Measurements from ENCODE around the gene SSBP2. TPM values are rescaled to one million over a fixed set of nuclear protein-coding genes. Genes with fewer than 3 reads are reported as not detected.

Gene SSBP2
- total and polyA plus RNA-seq, 2 of the 8 experiments (the other 6 are each of a cell fraction or from before 2014, with no cell fraction given): 21.5 to 36.2 TPM

DNA sequence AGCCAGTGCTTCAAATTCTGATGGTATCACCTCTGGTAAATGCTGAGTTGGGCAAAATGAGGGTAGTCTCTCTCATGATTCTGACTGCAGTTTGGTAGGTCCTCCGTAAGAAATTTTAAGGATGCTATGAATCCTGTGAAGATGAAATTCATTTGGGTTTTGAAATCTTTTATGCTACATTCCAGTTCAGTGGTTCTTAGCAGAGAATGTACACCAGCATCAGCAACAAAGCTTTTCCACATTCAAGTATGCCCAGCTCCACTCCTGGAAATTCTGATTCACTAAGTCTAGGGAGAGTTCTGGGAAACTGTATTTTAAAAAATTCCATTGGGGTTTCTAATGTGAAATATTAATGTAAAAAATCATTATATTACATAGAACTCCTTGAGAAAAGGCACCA is 323.3 kb downstream of the SSBP2 start:
- no peak overlapping the region for H3K23ac ChIP-seq (ENCODE audit: insufficient read length)

More for the DNA sequence above, 323.3 kb downstream of the SSBP2 start:
- 88% methylated on average over 1 of the region's 1 CpG; no CpG with 5 or more reads in 1 of the 2 experiments for WGBS, 2 experiments (ENCODE audit: extremely low coverage in 1 of 2, insufficient coverage in 1 of 2, insufficient read length in 1 of 2, insufficient replicate concordance in 2 of 2, low coverage in 1 of 2, low lambda C conversion rate in 2 of 2, missing lambda C conversion rate in 1 of 2)
- no peak overlapping the region for H4K5ac ChIP-seq (ENCODE audit: insufficient read length, low read depth, low read length)
- H3K4ac ChIP-seq (replicated peaks; ENCODE audit: insufficient read length, low read depth, low read length): no peak overlapping the region
- no peak for FAIRE-seq
- H3K9ac ChIP-seq (replicated peaks in 1 of 4; ENCODE audit: extremely low read depth in 1 of 4, low read depth in 3 of 4, low read length in 3 of 4): no peak overlapping the region
- H3K14ac ChIP-seq (ENCODE audit: insufficient read length): no peak overlapping the region
- H3K27ac ChIP-seq (ENCODE audit: low read depth, low read length): no peak overlapping the region
- H4K20me1 ChIP-seq (replicated peaks in 1 of 2; ENCODE audit: control insufficient read depth in 1 of 2, insufficient read depth in 2 of 2, low read length in 2 of 2): no peaks in the 10 kb centered on the region
- no peaks in the 10 kb centered on the region for H3K79me2 ChIP-seq (ENCODE audit: control insufficient read depth in 1 of 2, insufficient read depth in 2 of 2, low read length in 2 of 2)
- no peaks in the 10 kb centered on the region for H3K27me3 ChIP-seq (replicated peaks in 1 of 4; ENCODE audit: control insufficient read depth in 3 of 4, extremely low read depth in 1 of 4, insufficient read depth in 3 of 4, low read length in 3 of 4)
- H3K79me1 ChIP-seq (ENCODE audit: low read depth, low read length): no peaks in the 10 kb centered on the region
- no peak overlapping the region for H3K18ac ChIP-seq (ENCODE audit: extremely low read depth, low read length)
- ChIA-PET CTCF (ENCODE audit: partially characterized antibody) (interaction anchor here (0.5 to 2.9 kb wide), 2 partner anchors 20 to 977 kb away, joined by 3 to 11 read pairs; no protein-coding TSS in a partner anchor), POLR2A (ENCODE audit: partially characterized antibody) (no interaction called here)
- no peaks in the 10 kb centered on the region for H3K9me3 ChIP-seq (ENCODE audit: insufficient read depth in 2 of 2, low read depth in 1 of 2, low read length in 1 of 2)
- no peak overlapping the region for H3K56ac ChIP-seq (replicated peaks; ENCODE audit: insufficient read length, low read depth, low read length)
- no peaks in the 10 kb centered on the region for H3K23me2 ChIP-seq (ENCODE audit: low read depth, low read length)
- H3K4me3 ChIP-seq (ENCODE audit: extremely low read depth in 1 of 4, insufficient read depth in 2 of 4, low read depth in 3 of 4, low read length in 4 of 4): no peak overlapping the region
- no peak for TF ChIP-seq RBBP5 (IDR thresholded peaks at IDR 0.05; ENCODE audit: borderline replicate concordance, low read depth, low read length)
- TF ChIP-seq JUND (IDR thresholded peaks at IDR 0.05; ENCODE audit: low read length): no peak
- no peak for TF ChIP-seq CTBP2 (IDR thresholded peaks at IDR 0.05; ENCODE audit: borderline replicate concordance, insufficient read depth, insufficient read length, low read length)
- TF ChIP-seq CHD2 (IDR thresholded peaks at IDR 0.05; ENCODE audit: low read length): no peak
- no peak for TF ChIP-seq KDM4A (IDR thresholded peaks at IDR 0.05; ENCODE audit: low read depth, low read length, severe bottlenecking)
- no peak for TF ChIP-seq HDAC2 (IDR thresholded peaks at IDR 0.05; ENCODE audit: borderline replicate concordance in 1 of 2, low read depth in 2 of 2, low read length in 2 of 2)
- TF ChIP-seq SIN3A (conservative IDR thresholded peaks at IDR 0.05 in 1 of 2, IDR thresholded peaks at IDR 0.05 in 1 of 2; ENCODE audit: low read depth in 1 of 2, low read length in 2 of 2): no peak
- no peak for TF ChIP-seq EGR1 (IDR thresholded peaks at IDR 0.05; ENCODE audit: borderline replicate concordance, low read depth, low read length)
- TF ChIP-seq POLR2AphosphoS5 (IDR thresholded peaks at IDR 0.05; ENCODE audit: low read depth, low read length): no peak
- TF ChIP-seq, protein P1, sequence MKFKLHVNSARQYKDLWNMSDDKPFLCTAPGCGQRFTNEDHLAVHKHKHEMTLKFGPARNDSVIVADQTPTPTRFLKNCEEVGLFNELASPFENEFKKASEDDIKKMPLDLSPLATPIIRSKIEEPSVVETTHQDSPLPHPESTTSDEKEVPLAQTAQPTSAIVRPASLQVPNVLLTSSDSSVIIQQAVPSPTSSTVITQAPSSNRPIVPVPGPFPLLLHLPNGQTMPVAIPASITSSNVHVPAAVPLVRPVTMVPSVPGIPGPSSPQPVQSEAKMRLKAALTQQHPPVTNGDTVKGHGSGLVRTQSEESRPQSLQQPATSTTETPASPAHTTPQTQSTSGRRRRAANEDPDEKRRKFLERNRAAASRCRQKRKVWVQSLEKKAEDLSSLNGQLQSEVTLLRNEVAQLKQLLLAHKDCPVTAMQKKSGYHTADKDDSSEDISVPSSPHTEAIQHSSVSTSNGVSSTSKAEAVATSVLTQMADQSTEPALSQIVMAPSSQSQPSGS (IDR thresholded peaks at IDR 0.05; ENCODE audit: low read length): no peak
- TF ChIP-seq PHF8 (conservative IDR thresholded peaks at IDR 0.05; ENCODE audit: low read depth, low read length): no peak
- no peak overlapping the region for H2BK20ac ChIP-seq (ENCODE audit: low read length)
- no peak overlapping the region for H2AK5ac ChIP-seq (ENCODE audit: low read depth, low read length)
- H2BK15ac ChIP-seq (ENCODE audit: low read length): no peak overlapping the region
- no peak overlapping the region for H4K91ac ChIP-seq (replicated peaks; ENCODE audit: insufficient read length, low read length)
- DNase-seq (ENCODE audit: low read depth in 1 of 2, low spot score in 2 of 2): no peak
- H3K4me2 ChIP-seq (ENCODE audit: insufficient read depth in 1 of 2, low read depth in 2 of 2, low read length in 2 of 2): no peak overlapping the region
- no peak overlapping the region for H2BK120ac ChIP-seq (replicated peaks; ENCODE audit: low read depth, low read length)
- H3K4me1 ChIP-seq (replicated peaks in 1 of 4; ENCODE audit: control insufficient read depth in 3 of 4, insufficient read depth in 4 of 4, low read length in 3 of 4): no peaks in the 10 kb centered on the region
- H2BK5ac ChIP-seq (ENCODE audit: low read depth, low read length): no peak overlapping the region
- no peak overlapping the region for H4K8ac ChIP-seq (ENCODE audit: extremely low read depth, insufficient read depth, low read length)
- H3K36me3 ChIP-seq (ENCODE audit: control insufficient read depth in 2 of 4, insufficient read depth in 4 of 4, low read length in 3 of 4): no peaks in the 10 kb centered on the region; a peak in 1 of 8 replicates
- no peak overlapping the region for H2BK12ac ChIP-seq (ENCODE audit: low read depth, low read length)
- no peak overlapping the region for H2AFZ ChIP-seq (ENCODE audit: low read length)
